ENCODE measurements around the gene CLIC1.

The CLIC1 gene

GRCh38 chr6:31768363-31769257 lies 32.3 kb upstream of the CLIC1 start:
- DNase-seq, result no peak

- no peak for DNase-seq
Observed at GRCh38 chr6:31767096-31767645, 30.8 kb upstream of the CLIC1 start.

GRCh38 chr6:31765910-31766794 lies 29.8 kb upstream of the CLIC1 start:
- no peak for DNase-seq

- no peak for DNase-seq
Observed at GRCh38 chr6:31765559-31765909, 29.2 kb upstream of the CLIC1 start.

GRCh38 chr6:31764198-31764597 lies 27.9 kb upstream of the CLIC1 start:
- no peak for DNase-seq

GRCh38 chr6:31763619-31763940 lies 27.2 kb upstream of the CLIC1 start:
- DNase-seq, result no peak

GRCh38 chr6:31762878-31763618 lies 26.7 kb upstream of the CLIC1 start:
- no peak for DNase-seq

GRCh38 chr6:31762356-31762755 lies 26.0 kb upstream of the CLIC1 start, which contains the start of gene SAPCD1:
Gene SAPCD1, plus strand, starts transcription at chr6:31762656. Its CDS starts 399 bp downstream, at chr6:31763055.
- no peak for DNase-seq

- no peak for DNase-seq
Observed at GRCh38 chr6:31761343-31761742, 25.0 kb upstream of the CLIC1 start.

- no peak for DNase-seq
Observed at GRCh38 chr6:31760790-31761189, 24.5 kb upstream of the CLIC1 start.

- DNase-seq, result no peak
Observed at GRCh38 chr6:31758281-31758680, 22.0 kb upstream of the CLIC1 start.

GRCh38 chr6:31752739-31753319 lies 16.5 kb upstream of the CLIC1 start:
- no peak for DNase-seq

GRCh38 chr6:31750411-31751022 lies 14.2 kb upstream of the CLIC1 start:
- no peak for DNase-seq

GRCh38 chr6:31749301-31750036 lies 13.1 kb upstream of the CLIC1 start:
- no peak for DNase-seq

- no peak for DNase-seq
Observed at GRCh38 chr6:31744422-31744821, 8.1 kb upstream of the CLIC1 start.

GRCh38 chr6:31742894-31743293 lies 6.6 kb upstream of the CLIC1 start:
- DNase-seq, result no peak

GRCh38 chr6:31741815-31742214 lies 5.5 kb upstream of the CLIC1 start:
- DNase-seq, result no peak

- DNase-seq, result no peak
Observed at GRCh38 chr6:31740397-31741223, 4.3 kb upstream of the CLIC1 start.

GRCh38 chr6:31739639-31740396 lies 3.5 kb upstream of the CLIC1 start, which contains the start of gene MSH5:
Gene MSH5, plus strand, starts transcription at chr6:31740005. Its CDS starts 462 bp downstream, at chr6:31740467.
- peak; percentile 82 for DNase-seq

All from NCI-H524 treated with DMSO at 0.1 percent for 48 hours (cell line).